GM21529 (cell line): ENCODE results near the gene ZNF595.
"Not testable (repeated sequence)": the region's sequence is repeated elsewhere in the genome, so short reads cannot be mapped to it uniquely, and the experiment has no call there.

Experiments used
- ATAC-seq: cut with Tn5 transposase; IDR thresholded peaks from one replicate; pipeline ENCODE4 v1.9.1; 2021; ENCODE audit not compliant: unreplicated experiment

The ZNF595 gene

GRCh38 chr4:85951-86350 is 32.8 kb downstream of the ZNF595 start:
- no peak for ATAC-seq

DNA sequence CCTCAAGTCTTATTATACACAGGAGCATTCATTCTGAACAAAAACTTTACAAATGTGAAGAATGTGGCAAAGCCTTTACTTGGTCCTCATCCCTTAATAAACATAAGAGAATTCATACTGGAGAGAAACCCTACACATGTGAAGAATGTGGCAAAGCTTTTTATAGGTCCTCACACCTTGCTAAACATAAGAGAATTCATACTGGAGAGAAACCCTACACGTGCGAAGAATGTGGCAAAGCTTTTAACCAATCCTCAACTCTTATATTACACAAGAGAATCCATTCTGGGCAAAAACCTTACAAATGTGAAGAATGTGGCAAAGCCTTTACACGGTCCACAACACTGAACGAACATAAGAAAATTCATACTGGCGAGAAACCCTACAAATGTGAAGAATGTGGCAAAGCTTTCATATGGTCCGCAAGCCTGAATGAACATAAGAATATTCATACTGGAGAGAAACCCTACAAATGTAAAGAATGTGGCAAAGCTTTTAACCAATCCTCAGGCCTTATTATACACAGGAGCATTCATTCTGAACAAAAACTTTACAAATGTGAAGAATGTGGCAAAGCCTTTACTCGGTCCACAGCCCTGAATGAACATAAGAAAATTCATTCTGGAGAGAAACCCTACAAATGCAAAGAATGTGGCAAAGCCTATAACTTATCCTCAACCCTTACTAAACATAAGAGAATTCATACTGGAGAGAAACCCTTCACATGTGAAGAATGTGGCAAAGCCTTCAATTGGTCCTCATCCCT is 33.6 kb downstream of the ZNF595 start:
- not testable (repeated sequence) for ATAC-seq

- no peak for ATAC-seq
These were observed 45.3 kb downstream of the ZNF595 start for GRCh38 chr4:98386-98785.

GRCh38 chr4:99863-100262 is 46.7 kb downstream of the ZNF595 start:
- no peak for ATAC-seq

GRCh38 chr4:107083-107443 is 53.9 kb downstream of the ZNF595 start:
- ATAC-seq, result no peak

DNA sequence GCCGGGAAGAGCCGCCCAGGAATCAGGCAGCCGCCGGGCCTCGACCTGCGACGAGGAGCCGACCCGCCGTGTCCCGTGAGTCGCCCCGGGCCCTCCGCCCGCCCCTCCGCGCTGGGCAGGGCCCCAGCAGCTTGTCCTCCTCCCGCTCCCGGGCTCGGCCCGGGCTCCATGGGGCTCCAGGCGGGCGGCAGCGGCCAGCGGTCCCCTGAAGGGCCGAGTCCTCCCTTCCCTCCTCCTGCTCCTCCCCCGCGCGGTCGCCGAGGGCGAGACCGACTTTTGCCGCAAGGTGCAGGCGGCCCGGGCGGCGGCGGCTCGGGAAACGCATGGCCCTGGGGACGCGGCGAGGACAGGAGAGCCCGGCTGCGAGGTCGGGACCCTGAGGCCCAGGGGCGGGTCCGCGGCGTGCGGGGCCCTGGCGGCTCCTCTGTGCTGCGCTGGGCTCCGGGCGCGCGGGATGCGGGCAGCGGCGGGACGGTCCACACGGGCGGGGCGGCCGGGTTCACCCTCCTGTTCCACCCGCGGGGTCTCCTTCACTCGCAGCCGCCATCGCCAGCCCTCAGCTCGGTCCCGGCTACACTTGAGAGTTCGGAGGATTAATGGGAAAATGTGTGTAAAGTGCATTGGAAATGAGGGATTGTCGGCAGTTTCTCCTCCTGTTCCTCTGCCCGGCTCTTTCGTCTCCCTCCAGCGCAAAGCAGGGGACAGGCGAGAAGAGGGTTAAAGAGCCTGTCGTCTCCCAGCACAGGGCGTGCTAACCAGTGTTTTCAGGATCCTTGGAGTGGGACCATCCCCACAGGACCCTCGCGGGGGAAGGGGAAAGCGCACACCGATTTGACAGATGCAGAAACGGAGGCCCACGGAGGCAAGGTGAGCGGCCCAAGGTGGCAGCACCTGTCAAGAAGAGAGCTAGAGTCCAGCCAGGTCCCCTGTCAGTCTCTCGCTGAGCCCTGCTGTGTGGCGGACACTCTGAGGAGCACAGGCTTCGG is 54.6 kb downstream of the ZNF595 start:
- no peak for ATAC-seq

DNA sequence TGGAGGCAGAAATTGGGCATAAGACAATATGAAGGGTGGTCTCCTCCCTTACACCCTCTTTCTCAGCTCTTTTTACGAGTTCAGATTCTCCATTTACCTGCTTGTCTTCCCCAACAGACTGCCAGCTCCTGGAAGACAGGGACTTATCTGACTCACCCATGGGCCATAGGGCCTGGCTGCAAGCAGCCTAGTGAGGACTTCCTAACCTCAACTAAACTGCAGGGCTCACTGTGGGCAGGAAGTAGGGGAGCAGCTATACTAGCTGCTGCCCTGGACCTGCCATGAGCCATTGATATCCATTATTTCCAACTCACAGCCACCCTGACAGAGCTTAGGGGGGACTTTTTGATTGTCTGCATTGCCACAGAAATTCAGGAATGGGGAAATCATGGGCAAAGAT is 59.6 kb downstream of the ZNF595 start:
- ATAC-seq, result no peak

DNA sequence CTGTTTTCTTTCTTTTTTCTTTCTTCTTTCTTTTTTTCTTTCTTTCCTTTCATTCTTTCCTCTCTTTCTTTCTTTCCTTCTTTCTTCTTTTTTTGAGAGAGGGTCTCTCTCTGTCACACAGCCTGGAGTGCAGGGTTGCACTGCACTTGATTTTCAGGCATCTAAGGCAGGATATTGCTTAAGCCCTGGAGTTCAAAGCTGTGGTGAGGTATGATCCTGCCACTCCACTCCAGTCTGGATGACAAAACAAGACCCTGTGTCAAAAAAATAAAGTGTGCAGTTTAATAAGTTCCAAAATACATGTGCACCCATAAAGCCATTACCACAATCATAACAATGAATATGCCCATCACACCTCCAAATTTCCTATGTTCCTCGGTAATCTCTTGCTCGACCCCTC is 60.6 kb downstream of the ZNF595 start:
- no peak for ATAC-seq

- ATAC-seq, result no peak
These were observed 61.0 kb downstream of the ZNF595 start for GRCh38 chr4:114149-114548.

- no peak for ATAC-seq
These were observed 63.4 kb downstream of the ZNF595 start for GRCh38 chr4:116499-116898.

DNA sequence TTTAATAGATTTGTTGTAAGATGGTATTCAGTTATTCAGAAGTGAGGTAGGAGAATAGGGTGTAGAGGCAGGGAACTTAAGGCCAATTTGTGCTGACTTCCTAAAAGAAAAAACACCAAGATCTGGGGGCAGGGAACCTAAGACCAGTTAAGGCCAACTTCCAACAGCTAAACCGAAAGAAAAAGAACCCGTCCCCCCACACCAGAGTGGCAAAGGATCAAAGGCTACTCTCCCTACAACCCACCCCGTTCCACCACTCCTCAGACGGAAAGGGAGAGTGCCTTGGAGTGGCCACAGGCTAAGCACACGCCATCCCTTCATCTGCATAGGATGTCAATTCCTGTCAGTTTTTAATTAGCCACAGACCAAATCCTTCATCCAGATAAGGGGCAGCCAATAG is 67.5 kb downstream of the ZNF595 start:
- ATAC-seq, result no peak

DNA sequence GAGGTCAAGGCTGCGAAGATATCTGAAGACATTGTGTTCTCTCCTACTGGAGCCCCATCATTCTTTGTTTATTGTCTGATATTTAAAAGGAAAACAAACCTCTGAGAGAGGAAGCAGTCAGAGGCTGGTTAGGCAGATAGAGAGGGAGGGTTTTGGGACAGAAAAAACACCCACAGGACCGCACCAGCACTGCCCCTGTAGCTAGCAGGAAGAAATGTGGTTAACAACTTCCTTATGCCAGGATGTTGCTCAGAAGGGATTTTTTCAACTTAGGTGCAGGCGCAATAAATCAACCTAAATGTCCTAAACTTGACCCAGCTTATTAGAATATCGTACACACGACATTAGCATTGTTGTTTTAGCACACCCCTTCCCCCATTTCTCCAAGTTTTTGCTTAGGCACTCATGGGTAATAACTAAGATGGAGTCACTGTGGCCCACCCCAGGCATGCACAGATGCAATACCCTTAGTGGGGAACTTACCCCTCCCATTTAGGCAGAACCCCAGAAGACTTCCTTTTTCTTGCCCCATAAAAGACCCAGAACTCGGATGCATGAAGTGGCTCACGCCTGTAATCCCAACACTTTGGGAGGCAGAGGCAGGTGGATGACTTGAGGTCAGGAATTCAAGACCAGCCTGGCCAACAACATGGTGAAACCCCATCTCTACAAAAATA is 68.4 kb downstream of the ZNF595 start:
- ATAC-seq, result no peak

DNA sequence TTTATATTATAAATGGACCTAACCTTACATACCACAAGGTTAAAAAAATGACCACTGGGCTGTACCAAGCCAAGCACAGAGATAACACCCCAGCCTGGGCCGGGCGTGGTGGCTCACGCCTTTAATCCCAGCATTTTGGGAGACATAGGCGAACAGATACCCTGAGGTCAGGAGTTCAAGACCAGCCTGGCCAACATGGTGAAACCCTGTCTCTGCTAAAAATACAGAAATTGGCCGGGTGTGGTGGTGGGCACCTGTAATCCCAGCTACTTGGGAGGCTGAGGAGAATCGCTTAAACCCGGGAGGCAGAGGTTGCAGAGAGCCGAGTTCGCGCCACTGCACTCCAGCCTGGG is 70.8 kb downstream of the ZNF595 start:
- ATAC-seq, result not testable (repeated sequence)

DNA sequence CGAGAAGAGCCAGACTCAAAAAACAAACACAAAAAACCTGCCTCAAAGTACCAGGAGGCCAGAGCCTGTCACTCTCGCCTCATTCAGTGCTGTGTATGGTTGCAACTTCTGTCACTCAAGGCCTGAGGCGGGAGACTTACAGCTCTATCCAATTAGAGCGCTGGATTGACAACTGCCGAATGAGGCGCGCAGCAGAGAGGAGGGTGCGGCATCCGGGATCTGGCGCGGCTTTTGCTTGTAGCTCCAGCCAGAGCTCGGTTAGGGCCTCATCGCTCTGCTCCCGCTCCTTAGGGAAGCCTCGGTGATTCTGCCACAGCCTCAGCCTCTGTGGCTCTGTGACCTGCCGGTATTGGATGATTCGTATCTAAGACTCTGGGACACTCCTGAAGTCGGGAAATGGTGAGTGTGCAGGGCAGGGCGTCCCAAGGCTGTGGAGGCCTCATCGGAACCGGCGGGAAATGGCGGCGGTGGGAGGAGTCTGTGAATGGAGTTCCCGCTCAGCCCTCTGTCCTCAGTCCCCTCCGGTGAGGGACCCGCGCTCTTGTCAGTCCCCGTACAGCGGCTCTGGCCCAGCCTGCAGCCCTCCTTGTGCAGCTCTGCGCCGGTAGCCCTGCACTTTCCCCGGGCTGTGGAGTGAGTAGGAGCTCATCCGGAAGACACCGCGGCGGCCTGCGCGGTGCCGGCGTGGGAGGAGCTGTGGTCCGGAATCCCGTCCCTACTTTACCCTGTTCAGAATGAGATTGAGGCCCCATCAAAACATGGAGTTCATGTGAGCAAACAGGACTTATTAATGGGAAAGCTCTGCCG is 71.4 kb downstream of the ZNF595 start, which contains the start of gene ZNF718:
Gene ZNF718, plus strand, starts transcription at position 227 of the 807 bp plus-strand sequence. Its CDS starts 170 bp downstream, at position 397.
- ATAC-seq, result peak; percentile 99

- peak; percentile 12 for ATAC-seq
These were observed 72.1 kb downstream of the ZNF595 start for GRCh38 chr4:125091-125771.

GRCh38 chr4:125833-126232 is 72.7 kb downstream of the ZNF595 start:
- no peak for ATAC-seq

DNA sequence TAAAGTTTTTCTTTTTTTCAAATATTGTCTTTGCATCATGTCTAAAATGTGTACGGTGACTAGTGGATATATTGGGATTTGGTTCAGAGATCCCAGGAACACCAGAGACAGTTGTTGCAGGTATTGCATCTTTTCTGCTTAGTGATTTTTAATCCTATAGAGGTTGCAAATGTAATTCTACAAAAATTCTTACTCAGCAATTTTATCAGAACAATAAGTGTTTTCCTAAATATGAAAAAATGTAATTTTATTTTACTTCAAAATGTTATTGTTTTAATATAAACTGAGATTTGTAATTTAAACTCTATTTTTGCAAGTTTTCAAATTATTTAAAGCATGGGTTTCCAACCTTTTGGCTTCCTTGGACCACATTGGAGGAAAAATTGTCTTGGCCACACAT is 79.4 kb downstream of the ZNF595 start:
- no peak for ATAC-seq
